A549 (cell line): Measurements from ENCODE around the gene UMODL1. TPM values are rescaled to one million over a fixed set of nuclear protein-coding genes. Genes with fewer than 3 reads are reported as not detected.

Experiments used
- ATAC-seq, 2 experiments: fragments of 200-7000 bp in 1 of 2; fragments of >200 bp in 1 of 2; cut with Nextera tagmentation in 1 of 2; cut with Tn5 transposase in 1 of 2; 3 replicates each; pipeline versions ENCODE4 v1.8.0 to v1.9.1; 2018 to 2020; ENCODE audit warnings: mild to moderate bottlenecking in 1 of 2, moderate library complexity in 1 of 2
- CTCF ChIA-PET: fragments of 300-600 bp; sonication (Branson Sonifier 250); formaldehyde crosslinking; extraction: SDS; loops from one replicate; lab custom pipeline; 2021; ENCODE audit warnings: antibody characterized with exemption, inconsistent platforms; lab: Yijun Ruan, JAX
- POLR2A ChIA-PET: fragments of 350-600 bp; formaldehyde crosslinking; extraction: SDS; loops from one replicate; lab custom pipeline; 2021; ENCODE audit warnings: antibody characterized with exemption, inconsistent platforms; lab: Yijun Ruan, JAX
- DNase-seq, 2 experiments: peaks; one replicate each; pipeline versions ENCODE4 v3.0.0 to v3.0.0-alpha.2; 2011 to 2016; ENCODE audit warnings: low read depth in 1 of 2, low spot score in 1 of 2
- FAIRE-seq: peaks from 2 replicates; lab custom pipeline; 2011; peaks lifted over from hg19 to GRCh38; lab: Jason Lieb, UNC
- H3K27ac ChIP-seq, 2 experiments: fragments of >200 bp; sonication (Bioruptor Twin); formaldehyde crosslinking; 3 replicates each; pipeline ENCODE4 v1.5.1; 2016 to 2017
- H3K4me1 ChIP-seq: fragments of >200 bp; sonication (Bioruptor Twin); formaldehyde crosslinking; 3 replicates; pipeline ENCODE4 v1.6.1; 2016
- H3K4me2 ChIP-seq: fragments of >200 bp; sonication (Bioruptor Twin); formaldehyde crosslinking; 3 replicates; pipeline ENCODE4 v1.6.1; 2016
- H3K4me3 ChIP-seq: fragments of >200 bp; sonication (Bioruptor Twin); formaldehyde crosslinking; 3 replicates; pipeline ENCODE4 v1.5.1; 2016
- H3K9me3 ChIP-seq: fragments of >200 bp; sonication (Bioruptor Twin); formaldehyde crosslinking; 3 replicates; pipeline ENCODE4 v1.6.1; 2016
- ATOH8 ChIP-seq: fragments of 250-450 bp; sonication (Bioruptor Pico); IDR thresholded peaks from 2 replicates; pipeline ENCODE4 v1.5.0; 2020; ENCODE audit warnings: low read depth, mild to moderate bottlenecking, moderate library complexity
- BCL3 ChIP-seq: fragments of >200 bp; sonication (Bioruptor Twin); formaldehyde crosslinking; IDR thresholded peaks from 3 replicates; pipeline ENCODE4 v1.6.1; 2016
- BHLHE40 ChIP-seq: IDR thresholded peaks from 2 replicates; pipeline ENCODE4 v1.6.1; 2012; ENCODE audit warnings: low read depth, low read length, inconsistent platforms
- CBX2 ChIP-seq: fragments of 200-600 bp; sonication (generic); IDR thresholded peaks from 2 replicates; pipeline ENCODE4 v1.6.1; 2016; ENCODE audit warnings: low read depth, mild to moderate bottlenecking, borderline replicate concordance
- CBX8 ChIP-seq: fragments of 200-600 bp; sonication (generic); IDR thresholded peaks from 2 replicates; pipeline ENCODE4 v1.6.1; 2016
- CHD4 ChIP-seq: fragments of 200-600 bp; sonication (generic); IDR thresholded peaks from 2 replicates; pipeline ENCODE4 v1.6.1; 2016; ENCODE audit warnings: antibody characterized with exemption, mild to moderate bottlenecking, borderline replicate concordance
- E2F6 ChIP-seq: IDR thresholded peaks from 2 replicates; pipeline ENCODE4 v1.6.1; 2012; ENCODE audit warnings: low read depth, borderline replicate concordance
- HDAC2 ChIP-seq: fragments of 200-600 bp; sonication (generic); IDR thresholded peaks from 2 replicates; pipeline ENCODE4 v1.6.1; 2016
- HES2 ChIP-seq: fragments of >200 bp; sonication (Bioruptor Twin); formaldehyde crosslinking; IDR thresholded peaks from 2 replicates; pipeline ENCODE4 v1.6.1; 2016
- HEYL ChIP-seq: fragments of 250-450 bp; sonication (Bioruptor Pico); IDR thresholded peaks from 2 replicates; pipeline ENCODE4 v1.8.0; 2021; ENCODE audit warnings: mild to moderate bottlenecking, moderate library complexity
- HMGXB4 ChIP-seq: fragments of 250-450 bp; sonication (Bioruptor Pico); IDR thresholded peaks from 2 replicates; pipeline ENCODE4 v1.5.0; 2021; ENCODE audit warnings: mild to moderate bottlenecking, moderate library complexity, borderline replicate concordance
- HOXA7 ChIP-seq: fragments of 250-450 bp; sonication (Bioruptor Pico); IDR thresholded peaks from 2 replicates; pipeline ENCODE4 v1.5.0; 2020; ENCODE audit warnings: mild to moderate bottlenecking, moderate library complexity
- HOXB13 ChIP-seq: fragments of 250-450 bp; sonication (Bioruptor Pico); IDR thresholded peaks from 2 replicates; pipeline ENCODE4 v1.5.0; 2020; ENCODE audit warnings: low read depth, mild to moderate bottlenecking, moderate library complexity
- JUNB ChIP-seq: fragments of >200 bp; sonication (Bioruptor Twin); formaldehyde crosslinking; IDR thresholded peaks from 2 replicates; pipeline ENCODE4 v1.6.1; 2016
- MAFK ChIP-seq: fragments of 450-650 bp; IDR thresholded peaks from 2 replicates; pipeline ENCODE4 v1.6.1; 2014; ENCODE audit not compliant: partially characterized antibody
- POLR2AphosphoS2 ChIP-seq: conservative IDR thresholded peaks from 2 replicates; pipeline ENCODE4 v1.6.1; 2012; ENCODE audit warnings: low read length, improper control_type of control experiment, inconsistent platforms
- RAD21 ChIP-seq, 2 experiments: fragments of >200 bp in 1 of 2; sonication (Bioruptor Twin) in 1 of 2; formaldehyde crosslinking in 1 of 2; IDR thresholded peaks in 1 of 2; conservative IDR thresholded peaks in 1 of 2; 2 replicates in 1 of 2; 3 replicates in 1 of 2; pipeline ENCODE4 v1.6.1; 2012 to 2018; ENCODE audit warnings: inconsistent platforms in 1 of 2
- RCOR1 ChIP-seq: fragments of 150-350 bp; IDR thresholded peaks from 2 replicates; pipeline ENCODE4 v1.6.1; 2014; ENCODE audit warnings: antibody characterized with exemption, low read length, low read depth
- SMC3 ChIP-seq: fragments of >200 bp; sonication (Bioruptor Twin); formaldehyde crosslinking; IDR thresholded peaks from 3 replicates; pipeline ENCODE4 v1.6.1; 2018; ENCODE audit warnings: inconsistent platforms
- USF2 ChIP-seq: fragments of 450-650 bp; IDR thresholded peaks from 2 replicates; pipeline ENCODE4 v1.6.1; 2014; ENCODE audit warnings: antibody characterized with exemption
- WGBS: methylation state at CpG from one replicate; pipeline ENCODE4 v1.1.6; 2017; ENCODE audit errors: missing lambda C conversion rate; 5-methylcytosine and 5-hydroxymethylcytosine counted together
- polyA plus RNA-seq, 4 experiments: library from polyadenylated mRNA; depleted of rRNA in 3 of 4; stranded (reverse); fragments of >200 nt; fragmentation: RNase III in 1 of 4; extraction: RNeasy Plus Mini Kit Qiagen cat#74134 plus additional on column Dnase treatment in 1 of 4; gene quantifications; 2 replicates in 3 of 4; 3 replicates in 1 of 4; pipeline ENCODE4 v1.2.3, GENCODE V29; 2011 to 2017

Gene UMODL1
- polyA plus RNA-seq, 2 of the 4 experiments (the other 2 are of a cell fraction) = not detected

- Histone ChIP-seq H3K27ac (no peak overlapping the region), H3K4me3 (no peak overlapping the region), H3K4me2 (no peak overlapping the region), H3K9me3 (no peaks in the 10 kb centered on the region), H3K4me1 (no peaks in the 10 kb centered on the region)
- ChIA-PET POLR2A (no interaction called here), CTCF (no interaction called here)
- ATAC-seq (no peak), FAIRE-seq (no peak), DNase-seq (no peak)
- no peak for TF ChIP-seq JUNB
- WGBS = 54% methylated on average over 11 of the region's 11 CpGs
These were observed 13.2 kb upstream of the UMODL1 start for GRCh38 chr21:42057851-42058437.

GRCh38 chr21:42058631-42059111, 12.4 kb upstream of the UMODL1 start:
- Histone ChIP-seq H3K4me2 (no peak overlapping the region), H3K27ac (no peak overlapping the region), H3K9me3 (no peaks in the 10 kb centered on the region), H3K4me3 (no peak overlapping the region), H3K4me1 (no peaks in the 10 kb centered on the region)
- DNase-seq (no peak), ATAC-seq (no peak), FAIRE-seq (no peak)
- ChIA-PET POLR2A (no interaction called here), CTCF (no interaction called here)
- whole genome bisulfite sequencing = 77% methylated on average over 11 of the region's 11 CpGs
- TF ChIP-seq HES2 (no peak), POLR2AphosphoS2 (no peak), E2F6 (no peak), MAFK (no peak), SMC3 (no peak), CBX2 (no peak), HMGXB4 (no peak), RCOR1 (no peak), BCL3 (no peak), CHD4 (no peak), CBX8 (no peak), ATOH8 (no peak), RAD21 (conservative IDR thresholded peaks at IDR 0.05 in 1 of 2, IDR thresholded peaks at IDR 0.05 in 1 of 2) (no peak), HEYL (CRISPR knock-in tag) (no peak), USF2 (no peak)

GRCh38 chr21:42059141-42059540, 12.0 kb upstream of the UMODL1 start:
- ATAC-seq (no peak), FAIRE-seq (no peak), DNase-seq (no peak)
- Histone ChIP-seq H3K4me3 (no peak overlapping the region), H3K27ac (no peak overlapping the region), H3K4me1 (no peaks in the 10 kb centered on the region), H3K9me3 (no peaks in the 10 kb centered on the region), H3K4me2 (no peak overlapping the region)
- WGBS = 35% methylated on average over 2 of the region's 9 CpGs
- ChIA-PET CTCF (no interaction called here), POLR2A (no interaction called here)
- TF ChIP-seq HDAC2 = no peak
- TF ChIP-seq HOXA7 = no peak
- TF ChIP-seq POLR2AphosphoS2 = no peak
- TF ChIP-seq HOXB13 (CRISPR knock-in tag) = no peak
- no peak for TF ChIP-seq BHLHE40
